ENCODE measurements around the gene GPC6. TPM values are rescaled to one million over a fixed set of nuclear protein-coding genes. Genes with fewer than 3 reads are reported as not detected.

The GPC6 gene
- total and polyA plus RNA-seq, 2 donors (not counting 1 experiment from before 2014, with no cell fraction given) = not detected

GRCh38 chr13:93235258-93236015 lies 8.8 kb downstream of the GPC6 start:
- WGBS (ENCODE audit: insufficient coverage) = 73% methylated on average over 2 of the region's 2 CpGs
- no peak for TF ChIP-seq CTCF (IDR thresholded peaks at IDR 0.05)
- TF ChIP-seq EZH2 (IDR thresholded peaks at IDR 0.05; ENCODE audit: borderline replicate concordance, insufficient read depth, low read depth, low read length, poor library complexity, severe bottlenecking) = no peak
- POLR2A ChIA-PET = no interaction called here
- Histone ChIP-seq H3K9me3 (ENCODE audit: control extremely low read depth in 1 of 3, control insufficient read depth in 2 of 3, insufficient read depth in 1 of 3, low read length in 2 of 3) (peaks cover 0 to 12% (median 0%) of the 10 kb centered on the region in 3 donors), H3K4me3 (ENCODE audit: control extremely low read depth in 1 of 5, extremely low read depth in 1 of 5, insufficient read depth in 1 of 5, low read depth in 2 of 5, low read length in 4 of 5) (no peak overlapping the region), H3K27ac (ENCODE audit: low read length in 2 of 2) (no peak overlapping the region), H4K20me1 (ENCODE audit: control insufficient read depth, insufficient read depth, low read length, poor library complexity, severe bottlenecking) (no peaks in the 10 kb centered on the region), H3K79me2 (ENCODE audit: control insufficient read depth, insufficient read depth, low read length) (no peaks in the 10 kb centered on the region), H3K27me3 (replicated peaks in 1 of 4; ENCODE audit: control extremely low read depth in 1 of 4, control insufficient read depth in 3 of 4, insufficient read depth in 4 of 4, low read length in 3 of 4) (no peaks in the 10 kb centered on the region), H3K4me2 (replicated peaks; ENCODE audit: low read depth, low read length, poor library complexity, severe bottlenecking) (no peak overlapping the region), H3K36me3 (replicated peaks in 1 of 2; ENCODE audit: control extremely low read depth in 1 of 2, control insufficient read depth in 1 of 2, extremely low read depth in 1 of 2, insufficient read depth in 2 of 2, low read length in 1 of 2) (no peaks in the 10 kb centered on the region), H3K9ac (ENCODE audit: low read length) (no peak overlapping the region), H3K4me1 (ENCODE audit: control insufficient read depth in 2 of 2, insufficient read depth in 2 of 2, low read length in 2 of 2) (no peaks in the 10 kb centered on the region), H2AFZ (ENCODE audit: insufficient read depth, low read depth, low read length, poor library complexity, severe bottlenecking) (no peak overlapping the region)
- Mint-ChIP-seq H3K27ac (no peak overlapping the region), H3K27me3 (no peaks in the 10 kb centered on the region), H3K4me3 (no peak overlapping the region), H3K9me3 (ENCODE audit: insufficient read depth) (peaks cover 17% of the 10 kb centered on the region), H3K4me1 (no peaks in the 10 kb centered on the region)
- DNase-seq = no peak
- ATAC-seq (ENCODE audit: low read depth) = no peak
- CTCF ChIA-PET = no interaction called here
- intact Hi-C loops (cut with micrococcal nuclease) = no loop called here

- H3K4me2 ChIP-seq (replicated peaks; ENCODE audit: low read depth, low read length, poor library complexity, severe bottlenecking) = no peak overlapping the region
- no peaks in the 10 kb centered on the region for H3K36me3 ChIP-seq (replicated peaks in 1 of 2; ENCODE audit: control extremely low read depth in 1 of 2, control insufficient read depth in 1 of 2, extremely low read depth in 1 of 2, insufficient read depth in 2 of 2, low read length in 1 of 2)
- no peaks in the 10 kb centered on the region for H3K79me2 ChIP-seq (ENCODE audit: control insufficient read depth, insufficient read depth, low read length)
- H3K4me3 ChIP-seq (ENCODE audit: control extremely low read depth in 1 of 5, extremely low read depth in 1 of 5, insufficient read depth in 1 of 5, low read depth in 2 of 5, low read length in 4 of 5) = no peak overlapping the region
- TF ChIP-seq EZH2 (IDR thresholded peaks at IDR 0.05; ENCODE audit: borderline replicate concordance, insufficient read depth, low read depth, low read length, poor library complexity, severe bottlenecking) = no peak
- TF ChIP-seq CTCF (IDR thresholded peaks at IDR 0.05) = no peak
- no peak overlapping the region for H3K9ac ChIP-seq (ENCODE audit: low read length)
- no peaks in the 10 kb centered on the region for H3K27me3 Mint-ChIP-seq
- no peak overlapping the region for H3K4me3 Mint-ChIP-seq
- H2AFZ ChIP-seq (ENCODE audit: insufficient read depth, low read depth, low read length, poor library complexity, severe bottlenecking) = no peak overlapping the region
- CTCF ChIA-PET = no interaction called here
- DNase-seq (no peak), ATAC-seq (ENCODE audit: low read depth) (no peak)
- H3K27ac Mint-ChIP-seq = no peak overlapping the region
- H4K20me1 ChIP-seq (ENCODE audit: control insufficient read depth, insufficient read depth, low read length, poor library complexity, severe bottlenecking) = no peaks in the 10 kb centered on the region
- no peaks in the 10 kb centered on the region for H3K4me1 ChIP-seq (ENCODE audit: control insufficient read depth in 2 of 2, insufficient read depth in 2 of 2, low read length in 2 of 2)
- H3K9me3 Mint-ChIP-seq (ENCODE audit: insufficient read depth) = peaks cover 32% of the 10 kb centered on the region
- H3K27me3 ChIP-seq (replicated peaks in 1 of 4; ENCODE audit: control extremely low read depth in 1 of 4, control insufficient read depth in 3 of 4, insufficient read depth in 4 of 4, low read length in 3 of 4) = no peaks in the 10 kb centered on the region
- peaks cover 0 to 12% (median 8%) of the 10 kb centered on the region in 3 donors for H3K9me3 ChIP-seq (ENCODE audit: control extremely low read depth in 1 of 3, control insufficient read depth in 2 of 3, insufficient read depth in 1 of 3, low read length in 2 of 3)
- POLR2A ChIA-PET = no interaction called here
- no peak overlapping the region for H3K27ac ChIP-seq (ENCODE audit: low read length in 2 of 2)
- no peaks in the 10 kb centered on the region for H3K4me1 Mint-ChIP-seq
- intact Hi-C loops (cut with micrococcal nuclease) = no loop called here
- 83% methylated on average over 1 of the region's 1 CpG for WGBS (ENCODE audit: insufficient coverage)
Observed at GRCh38 chr13:93238711-93239110, 12.1 kb downstream of the GPC6 start.

Data from B cell (primary cell).